HUES48 (cell line): ENCODE results near the gene SCGB1D4.

ENCODE experiments used
- H3K27ac ChIP-seq: one replicate; pipeline ENCODE4 v1.7.0; 2013; ENCODE audit warnings: low read depth, low read length, inconsistent platforms
- H3K27me3 ChIP-seq: 2 replicates; pipeline ENCODE4 v1.6.1; 2013; ENCODE audit warnings: mild to moderate bottlenecking, low read length; ENCODE audit not compliant: control insufficient read depth, insufficient read depth
- H3K36me3 ChIP-seq: 2 replicates; pipeline ENCODE4 v1.6.1; 2013; ENCODE audit warnings: low read length; ENCODE audit not compliant: control insufficient read depth, insufficient read depth
- H3K4me1 ChIP-seq: 2 replicates; pipeline ENCODE4 v1.6.1; 2013; ENCODE audit warnings: mild to moderate bottlenecking, low read length; ENCODE audit not compliant: control insufficient read depth, insufficient read depth
- H3K4me3 ChIP-seq: 2 replicates; pipeline ENCODE4 v1.5.1; 2013; ENCODE audit warnings: mild to moderate bottlenecking, low read depth, low read length
- H3K9ac ChIP-seq: 2 replicates; pipeline ENCODE4 v1.6.1; 2013; ENCODE audit warnings: mild to moderate bottlenecking, low read depth, low read length, moderate library complexity
- H3K9me3 ChIP-seq: 2 replicates; pipeline ENCODE4 v1.6.1; 2013; ENCODE audit warnings: low read length; ENCODE audit not compliant: control insufficient read depth, insufficient read depth

The SCGB1D4 gene

GRCh38 chr11:62280452-62280851 is 18.4 kb downstream of the SCGB1D4 start:
- Histone ChIP-seq H3K4me1 (no peaks in the 10 kb centered on the region), H3K4me3 (no peak overlapping the region), H3K27me3 (no peaks in the 10 kb centered on the region), H3K9ac (no peak overlapping the region), H3K27ac (no peak overlapping the region), H3K9me3 (peaks cover 44% of the 10 kb centered on the region), H3K36me3 (no peaks in the 10 kb centered on the region)

DNA sequence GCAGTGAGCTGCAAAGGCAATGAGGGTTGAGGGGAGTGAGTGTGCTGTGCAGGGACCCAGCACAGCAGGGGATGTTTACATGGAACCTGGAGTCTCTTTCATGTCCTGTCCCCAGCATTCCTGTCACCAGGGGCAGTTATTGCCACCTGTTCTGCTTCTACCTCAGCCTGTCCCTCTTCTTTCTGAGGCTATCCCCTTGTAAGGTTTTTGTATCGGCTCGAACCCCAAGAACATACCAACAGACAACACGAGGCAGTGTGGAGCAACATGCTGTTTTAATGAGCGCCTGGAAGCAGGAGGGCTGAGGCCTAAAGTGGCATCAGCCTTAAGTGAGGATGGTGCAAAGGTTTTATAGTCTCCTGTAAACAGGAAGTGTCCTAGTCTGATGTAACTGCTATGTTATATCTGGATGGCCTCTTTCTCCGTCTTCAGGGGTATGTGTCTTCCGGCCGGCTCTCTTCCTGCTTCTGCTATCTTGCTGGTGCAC is 25.0 kb downstream of the SCGB1D4 start:
- H3K27ac ChIP-seq, result no peak overlapping the region
- no peak overlapping the region for H3K4me3 ChIP-seq
- peaks cover 8% of the 10 kb centered on the region; the same call in 1 of the 2 replicates for H3K9me3 ChIP-seq
- H3K27me3 ChIP-seq, result no peaks in the 10 kb centered on the region
- no peak overlapping the region for H3K9ac ChIP-seq
- H3K4me1 ChIP-seq, result no peaks in the 10 kb centered on the region
- H3K36me3 ChIP-seq, result no peaks in the 10 kb centered on the region

DNA sequence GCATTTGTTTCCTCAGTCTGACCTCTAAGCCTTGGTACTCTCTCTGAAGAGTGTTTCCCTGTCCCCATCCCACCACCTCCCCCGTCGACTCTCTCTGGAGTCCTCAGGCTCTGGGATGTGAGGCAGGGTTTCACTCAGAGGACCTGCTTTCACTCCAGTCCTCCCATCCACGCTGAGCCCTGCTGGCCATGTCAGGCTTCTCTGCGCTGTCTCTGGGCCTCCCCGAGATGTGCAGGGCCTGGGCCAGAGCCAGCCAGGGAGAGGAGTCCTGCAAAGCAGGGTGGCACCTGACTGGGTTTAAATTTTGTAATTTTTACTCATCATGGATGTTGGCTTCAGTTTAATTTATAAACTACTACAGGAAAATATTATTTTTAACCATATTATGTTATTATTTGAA is 25.6 kb downstream of the SCGB1D4 start:
- no peaks in the 10 kb centered on the region for H3K36me3 ChIP-seq

GRCh38 chr11:62269654-62270278 is 29.1 kb downstream of the SCGB1D4 start, which contains the start of gene SCGB2A2:
Gene SCGB2A2, plus strand, starts transcription at chr11:62270158. Its CDS starts 59 bp downstream, at chr11:62270217.
- Histone ChIP-seq H3K9ac (no peak within 1 kb of the TSS), H3K4me3 (no peak within 1 kb of the TSS), H3K36me3 (no peaks in the 10 kb centered on the region), H3K4me1 (no peaks in the 10 kb centered on the region), H3K9me3 (no peaks in the 10 kb centered on the region), H3K27me3 (no peaks in the 10 kb centered on the region), H3K27ac (no peak within 1 kb of the TSS)

More for the DNA sequence above, 25.6 kb downstream of the SCGB1D4 start:
- Histone ChIP-seq H3K9me3 (peaks cover 8% of the 10 kb centered on the region; the same call in 1 of the 2 replicates), H3K4me3 (no peak overlapping the region), H3K27ac (no peak overlapping the region), H3K4me1 (no peaks in the 10 kb centered on the region), H3K27me3 (no peaks in the 10 kb centered on the region), H3K9ac (no peak overlapping the region)

DNA sequence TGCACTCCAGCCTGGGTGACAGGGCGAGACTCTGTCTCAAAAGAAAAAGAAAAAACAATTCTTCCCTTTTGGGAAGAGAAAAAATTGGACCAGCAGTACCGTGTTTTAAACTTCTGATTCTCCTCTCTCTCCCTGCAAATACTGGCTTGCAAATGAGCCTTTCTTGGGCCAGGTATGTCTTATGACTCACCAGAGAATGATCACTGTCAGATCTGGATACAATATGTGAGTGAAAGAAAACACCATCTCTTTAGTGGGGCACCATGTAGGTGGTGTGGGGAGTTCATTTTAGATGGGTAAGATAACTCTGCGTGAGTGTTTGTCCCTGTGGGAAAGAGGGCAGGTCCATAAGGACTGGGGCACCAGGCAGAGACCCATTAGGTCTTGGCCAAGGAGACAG is 31.3 kb downstream of the SCGB1D4 start:
- no peak overlapping the region for H3K4me3 ChIP-seq
- H3K27me3 ChIP-seq, result no peaks in the 10 kb centered on the region
- H3K36me3 ChIP-seq, result no peaks in the 10 kb centered on the region
- H3K9ac ChIP-seq, result no peak overlapping the region
- no peaks in the 10 kb centered on the region for H3K4me1 ChIP-seq
- H3K27ac ChIP-seq, result no peak overlapping the region
- H3K9me3 ChIP-seq, result no peaks in the 10 kb centered on the region

GRCh38 chr11:62267050-62267449 is 31.8 kb downstream of the SCGB1D4 start:
- no peaks in the 10 kb centered on the region for H3K36me3 ChIP-seq
- no peaks in the 10 kb centered on the region for H3K9me3 ChIP-seq
- H3K4me1 ChIP-seq, result no peaks in the 10 kb centered on the region
- no peak overlapping the region for H3K27ac ChIP-seq
- H3K27me3 ChIP-seq, result no peaks in the 10 kb centered on the region
- H3K9ac ChIP-seq, result no peak overlapping the region
- H3K4me3 ChIP-seq, result no peak overlapping the region

DNA sequence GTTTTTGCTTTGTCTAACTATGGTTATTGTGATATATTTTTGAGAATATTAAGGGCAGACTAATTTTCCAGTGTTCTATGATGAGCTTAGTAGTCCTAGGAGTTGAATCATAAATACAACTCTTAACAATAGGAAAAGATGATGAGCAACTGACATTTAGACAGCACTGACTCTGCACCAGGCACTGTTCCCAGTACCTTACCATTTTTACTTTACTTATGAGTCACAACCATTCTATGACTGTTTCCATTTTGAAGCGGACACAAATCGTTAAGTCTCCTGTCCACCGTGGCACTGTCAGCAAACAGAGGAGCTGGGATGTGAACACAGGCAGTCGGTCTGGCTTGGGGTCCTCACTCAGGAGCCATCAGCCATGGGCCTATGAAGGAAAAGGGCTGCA is 32.3 kb downstream of the SCGB1D4 start:
- Histone ChIP-seq H3K36me3 (no peaks in the 10 kb centered on the region), H3K27me3 (no peaks in the 10 kb centered on the region), H3K27ac (no peak overlapping the region), H3K4me1 (no peaks in the 10 kb centered on the region), H3K9me3 (no peaks in the 10 kb centered on the region), H3K9ac (no peak overlapping the region), H3K4me3 (no peak overlapping the region)

GRCh38 chr11:62264004-62264403 is 34.9 kb downstream of the SCGB1D4 start:
- H3K27ac ChIP-seq, result no peak overlapping the region
- H3K4me3 ChIP-seq, result no peak overlapping the region
- H3K9ac ChIP-seq, result no peak overlapping the region
- H3K27me3 ChIP-seq, result no peaks in the 10 kb centered on the region
- no peaks in the 10 kb centered on the region for H3K4me1 ChIP-seq
- H3K36me3 ChIP-seq, result no peaks in the 10 kb centered on the region
- H3K9me3 ChIP-seq, result no peaks in the 10 kb centered on the region

GRCh38 chr11:62260261-62260953 is 38.5 kb downstream of the SCGB1D4 start:
- H3K27me3 ChIP-seq, result no peaks in the 10 kb centered on the region
- no peaks in the 10 kb centered on the region for H3K9me3 ChIP-seq
- H3K4me1 ChIP-seq, result no peaks in the 10 kb centered on the region
- H3K9ac ChIP-seq, result no peak overlapping the region
- no peak overlapping the region for H3K4me3 ChIP-seq
- no peak overlapping the region for H3K27ac ChIP-seq
- H3K36me3 ChIP-seq, result no peaks in the 10 kb centered on the region

- Histone ChIP-seq H3K36me3 (no peaks in the 10 kb centered on the region), H3K9ac (no peak overlapping the region), H3K27ac (no peak overlapping the region), H3K4me1 (no peaks in the 10 kb centered on the region), H3K27me3 (no peaks in the 10 kb centered on the region), H3K9me3 (peaks cover 19% of the 10 kb centered on the region), H3K4me3 (no peak overlapping the region)
Observed at GRCh38 chr11:62256281-62256680, 42.6 kb downstream of the SCGB1D4 start.

DNA sequence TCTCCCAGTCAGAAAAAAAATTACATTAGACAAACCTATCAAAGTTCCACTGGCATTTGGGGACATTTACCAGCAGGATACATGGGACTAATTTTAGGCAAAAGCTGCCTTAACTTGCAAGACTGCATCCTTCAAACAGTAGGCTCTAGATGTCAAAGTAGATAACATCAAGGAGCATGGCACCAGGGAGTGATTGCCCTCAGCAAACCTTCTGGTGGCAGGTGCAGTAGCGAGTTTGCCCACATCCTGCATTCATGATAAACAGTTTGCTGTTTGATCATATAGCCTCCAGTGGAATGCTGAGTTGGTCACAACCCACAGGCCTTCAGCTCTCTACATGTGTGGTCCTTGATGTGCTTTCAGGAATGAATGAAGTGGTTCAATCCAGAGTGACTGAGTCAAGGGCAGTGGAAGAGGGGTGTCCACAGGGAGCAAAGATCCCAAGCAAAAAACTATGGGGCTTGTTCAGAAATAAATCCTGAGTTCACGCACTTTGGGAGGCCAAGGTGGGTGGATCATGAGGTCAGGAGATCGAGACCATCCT is 44.8 kb downstream of the SCGB1D4 start:
- Histone ChIP-seq H3K36me3 (no peaks in the 10 kb centered on the region), H3K9ac (no peak overlapping the region), H3K4me1 (no peaks in the 10 kb centered on the region), H3K27ac (no peak overlapping the region), H3K4me3 (no peak overlapping the region), H3K27me3 (no peaks in the 10 kb centered on the region), H3K9me3 (peaks cover 31% of the 10 kb centered on the region)
